ENCODE measurements around the gene ATXN7L1.

GRCh38 chr7:105765846-105766245 is 110.6 kb downstream of the ATXN7L1 start:
- TF ChIP-seq EP300 (IDR thresholded peaks at IDR 0.05) (no peak), CTCF (IDR thresholded peaks at IDR 0.05) (no peak), POLR2A (IDR thresholded peaks at IDR 0.05) (no peak), POLR2AphosphoS5 (IDR thresholded peaks at IDR 0.05) (no peak)
